Mucosa of descending colon (tissue), 3 donors: ENCODE results near the gene GDPD2. TPM values are rescaled to one million over a fixed set of nuclear protein-coding genes. Genes with fewer than 3 reads are reported as not detected.

ENCODE experiments used
- ATAC-seq: fragments of 200-7000 bp; cut with Tn5 transposase; one replicate; pipeline ENCODE4 v1.9.1; 2020; ENCODE audit warnings: mild to moderate bottlenecking, moderate library complexity
- DNase-seq, 3 donors: peaks; one replicate each; pipeline ENCODE4 v3.0.0-alpha.2; 2020
- H3K36me3 ChIP-seq: fragments of 200-600 bp; one replicate; pipeline ENCODE4 v1.8.0; 2021; ENCODE audit warnings: low read depth, mild to moderate bottlenecking
- H3K4me1 ChIP-seq: fragments of 200-600 bp; one replicate; pipeline ENCODE4 v1.8.0; 2021; ENCODE audit warnings: low read depth, mild to moderate bottlenecking
- H3K4me3 ChIP-seq: fragments of 200-600 bp; one replicate; pipeline ENCODE4 v1.8.0; 2021; ENCODE audit warnings: mild to moderate bottlenecking
- H3K9me3 ChIP-seq: fragments of 200-600 bp; one replicate; pipeline ENCODE4 v1.8.0; 2021; ENCODE audit warnings: mild to moderate bottlenecking
- intact Hi-C, 2 donors: fragments of 100-400 bp; cut with DNase I in 1 of 2; cut with micrococcal nuclease in 1 of 2; formaldehyde crosslinking; loops; one replicate each; pipeline versions ENCODE4 v1.11.0 to v1.11.1; 2022; cut with DNase I, micrococcal nuclease
- total RNA-seq, 3 donors: library from RNA; stranded (reverse); fragmentation: NEBNext Ultra II Directional in 2 of 3; extraction: Animal tissue kit (Norgen Biotek cat#: 25700) in 2 of 3; gene quantifications; one replicate each; pipeline versions ENCODE4 v1.2.1 to v1.2.4, GENCODE V29; 2021 to 2023
- TF ChIP-seq, protein P1 (sequence below): fragments of 200-600 bp; IDR thresholded peaks from one replicate; pipeline ENCODE4 v1.8.0; 2022; ENCODE audit warnings: antibody characterized with exemption, mild to moderate bottlenecking
- donor health status: DM: no; HTN: no; CAD: no; lungs with moderate emphysema.
- donor health status: DM: no; HTN: no; CAD: no.
- donor health status: DM: no; HTN: yes; CAD: no.

Gene GDPD2
- total RNA-seq, 3 donors from 2014 or later = 9.0 to 28.5 (median 25.9) TPM

DNA sequence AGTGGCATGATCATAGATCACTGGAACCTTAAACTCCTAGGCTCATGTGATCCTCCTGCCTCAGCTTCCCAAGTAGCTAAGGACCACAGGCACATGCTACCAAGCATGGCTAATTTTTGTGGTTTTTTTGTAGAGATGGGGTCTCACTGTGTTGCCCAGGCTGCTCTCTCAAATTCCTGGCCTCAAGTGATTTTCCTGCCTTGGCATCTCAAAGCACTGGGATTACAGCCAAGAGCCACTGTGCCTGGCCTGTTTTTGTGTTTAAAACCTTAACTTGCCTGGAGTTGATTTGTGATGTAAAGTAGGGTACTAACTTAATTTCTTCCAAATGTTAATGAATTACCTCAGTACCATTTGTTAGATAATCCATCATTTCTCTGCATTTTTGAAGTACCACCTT is 43.9 kb downstream of the GDPD2 start:
- Histone ChIP-seq H3K36me3 (no peaks in the 10 kb centered on the region), H3K9me3 (no peaks in the 10 kb centered on the region), H3K4me1 (no peaks in the 10 kb centered on the region), H3K4me3 (no peak overlapping the region)
- intact Hi-C loops = no loop called here
- ATAC-seq (no peak), DNase-seq (no peak)
- TF ChIP-seq, protein P1, sequence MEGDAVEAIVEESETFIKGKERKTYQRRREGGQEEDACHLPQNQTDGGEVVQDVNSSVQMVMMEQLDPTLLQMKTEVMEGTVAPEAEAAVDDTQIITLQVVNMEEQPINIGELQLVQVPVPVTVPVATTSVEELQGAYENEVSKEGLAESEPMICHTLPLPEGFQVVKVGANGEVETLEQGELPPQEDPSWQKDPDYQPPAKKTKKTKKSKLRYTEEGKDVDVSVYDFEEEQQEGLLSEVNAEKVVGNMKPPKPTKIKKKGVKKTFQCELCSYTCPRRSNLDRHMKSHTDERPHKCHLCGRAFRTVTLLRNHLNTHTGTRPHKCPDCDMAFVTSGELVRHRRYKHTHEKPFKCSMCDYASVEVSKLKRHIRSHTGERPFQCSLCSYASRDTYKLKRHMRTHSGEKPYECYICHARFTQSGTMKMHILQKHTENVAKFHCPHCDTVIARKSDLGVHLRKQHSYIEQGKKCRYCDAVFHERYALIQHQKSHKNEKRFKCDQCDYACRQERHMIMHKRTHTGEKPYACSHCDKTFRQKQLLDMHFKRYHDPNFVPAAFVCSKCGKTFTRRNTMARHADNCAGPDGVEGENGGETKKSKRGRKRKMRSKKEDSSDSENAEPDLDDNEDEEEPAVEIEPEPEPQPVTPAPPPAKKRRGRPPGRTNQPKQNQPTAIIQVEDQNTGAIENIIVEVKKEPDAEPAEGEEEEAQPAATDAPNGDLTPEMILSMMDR = no peak

DNA sequence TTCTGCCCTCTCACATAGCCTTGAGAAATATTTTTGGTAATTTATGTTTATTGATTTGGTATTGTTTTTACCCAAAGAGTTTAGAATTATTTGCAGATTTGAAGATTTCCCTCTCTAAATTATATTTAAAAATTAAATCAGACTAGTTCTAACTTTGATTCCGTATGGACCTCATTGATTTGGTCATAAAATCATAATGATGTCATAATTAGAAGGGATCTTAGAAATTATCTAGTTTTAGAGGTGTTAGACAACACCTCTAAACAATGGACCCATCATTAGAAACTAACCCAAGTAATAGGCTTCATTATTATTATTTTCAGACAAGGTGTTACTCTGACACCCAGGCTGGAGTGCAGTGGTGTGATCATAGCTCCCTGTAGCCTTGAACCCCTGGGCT is 45.6 kb downstream of the GDPD2 start:
- no peak for DNase-seq
- ATAC-seq = no peak

DNA sequence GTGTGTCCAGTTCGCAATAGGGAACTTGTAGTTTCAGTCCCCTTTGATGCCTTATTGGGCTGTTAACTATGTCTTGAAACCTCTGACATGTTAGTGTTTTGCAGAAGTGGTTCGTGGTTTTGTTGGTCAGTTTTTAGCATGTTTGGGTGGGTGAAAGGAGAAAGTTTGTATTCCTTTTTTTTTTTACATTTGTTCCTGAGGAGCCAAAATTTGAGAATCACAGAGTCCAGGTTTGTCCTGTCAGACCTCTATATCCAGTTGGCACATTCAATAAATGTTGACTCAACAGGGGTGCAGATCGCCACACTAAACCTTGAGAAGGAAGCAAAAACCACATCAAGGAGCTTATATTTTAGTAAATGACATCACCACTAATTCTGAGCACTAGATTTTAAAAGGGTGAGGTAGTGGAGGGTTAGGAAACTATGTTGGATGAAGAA is 47.8 kb downstream of the GDPD2 start:
- Histone ChIP-seq H3K4me3 (no peak overlapping the region), H3K9me3 (no peaks in the 10 kb centered on the region), H3K4me1 (no peaks in the 10 kb centered on the region), H3K36me3 (no peaks in the 10 kb centered on the region)
- DNase-seq = no peak
- TF ChIP-seq, protein P1 = no peak
- ATAC-seq = no peak
- intact Hi-C loops = no loop called here

More for the DNA sequence above, 45.6 kb downstream of the GDPD2 start:
- no peak overlapping the region for H3K4me3 ChIP-seq
- H3K36me3 ChIP-seq = no peaks in the 10 kb centered on the region
- H3K9me3 ChIP-seq = no peaks in the 10 kb centered on the region
- H3K4me1 ChIP-seq = no peaks in the 10 kb centered on the region
- intact Hi-C loops = no loop called here
- TF ChIP-seq, protein P1 = no peak

DNA sequence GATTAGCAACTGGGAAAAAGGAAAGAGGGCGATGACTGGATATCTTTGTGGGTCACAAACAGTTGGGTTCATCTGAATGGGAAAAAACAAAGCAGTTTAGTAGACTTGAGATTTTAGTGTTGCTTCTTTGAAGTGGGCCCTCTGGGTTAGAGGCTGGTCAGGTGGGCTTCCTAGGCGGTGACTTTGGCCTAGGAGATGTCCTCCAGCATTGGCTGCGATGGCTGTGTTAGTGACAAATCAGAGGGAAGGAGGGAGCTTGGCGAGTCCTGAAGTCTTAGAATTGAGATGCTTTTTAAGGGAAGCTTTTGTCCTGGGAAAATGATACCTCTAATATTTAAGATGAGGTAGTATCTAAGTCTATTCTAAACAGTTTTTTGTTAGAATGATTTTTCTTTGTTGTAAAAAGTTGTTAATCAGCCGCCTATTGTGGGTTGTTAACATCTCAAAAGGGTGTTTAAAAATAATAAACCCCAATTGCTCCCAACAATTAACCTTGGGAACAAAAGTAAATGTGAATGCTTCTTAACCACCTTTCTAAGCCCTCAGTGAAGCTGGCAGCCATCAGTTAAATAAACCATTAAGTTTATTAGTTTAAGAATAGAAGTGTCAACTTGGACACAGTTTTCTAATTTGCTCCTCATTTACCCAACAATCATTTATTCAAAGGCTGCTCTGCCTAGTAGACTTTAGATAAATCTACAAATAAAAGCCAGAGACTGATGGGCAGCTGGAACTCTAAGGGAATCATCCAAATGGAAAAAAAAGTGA is 53.2 kb downstream of the GDPD2 start:
- Histone ChIP-seq H3K36me3 (no peaks in the 10 kb centered on the region), H3K9me3 (no peaks in the 10 kb centered on the region), H3K4me3 (no peak overlapping the region), H3K4me1 (peaks cover 18% of the 10 kb centered on the region)
- DNase-seq (no peak), ATAC-seq (no peak)
- TF ChIP-seq, protein P1 = no peak
- intact Hi-C loops = no loop called here

DNA sequence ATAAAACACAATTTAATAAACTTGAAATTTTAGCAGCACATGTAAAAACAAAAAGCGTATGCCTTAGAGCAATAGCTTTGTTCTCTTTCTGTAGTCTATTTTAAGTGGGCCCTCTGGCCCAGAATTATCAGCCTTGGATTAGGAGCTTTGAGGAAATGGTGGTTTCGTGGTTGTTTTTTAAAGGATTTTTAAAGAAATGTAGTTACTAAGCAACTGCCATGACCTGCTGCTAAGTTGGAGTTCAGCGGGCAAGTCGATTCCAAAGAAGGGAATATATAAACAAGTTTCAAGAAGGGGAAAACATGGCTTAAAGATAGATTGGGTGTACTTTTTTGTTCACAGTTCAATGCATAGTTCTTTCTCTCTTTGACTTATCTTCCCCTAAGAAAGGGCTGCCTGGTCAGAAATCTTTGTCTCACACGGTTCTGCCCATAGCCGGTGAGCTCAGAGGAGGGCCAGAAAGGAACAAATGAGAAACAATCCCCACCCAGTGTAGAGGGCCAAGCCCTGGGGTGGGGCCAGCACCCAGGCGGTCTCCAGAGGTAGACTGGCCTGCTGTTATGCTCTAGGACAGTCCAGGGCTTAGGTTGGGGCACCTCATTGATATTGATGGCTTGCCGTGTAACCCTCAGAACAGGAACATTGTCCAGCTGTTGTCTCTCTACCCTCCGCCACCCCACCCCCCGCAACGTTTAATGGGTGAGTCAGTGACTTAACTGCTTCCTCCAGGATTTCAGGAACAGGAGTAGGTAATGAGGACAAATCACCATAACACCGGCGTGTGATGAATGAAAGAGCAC is 54.0 kb downstream of the GDPD2 start:
- TF ChIP-seq, protein P1 = no peak
- ATAC-seq (peak; percentile 73), DNase-seq (peak; percentile 76 to 79 (median 77))
- Histone ChIP-seq H3K4me3 (no peak overlapping the region), H3K36me3 (no peaks in the 10 kb centered on the region), H3K4me1 (peaks cover 18% of the 10 kb centered on the region), H3K9me3 (no peaks in the 10 kb centered on the region)
- intact Hi-C loops = no loop called here
